DMS79 (cell line): ENCODE measurements around the gene SKA3.

Experiments
- DNase-seq: peaks from one replicate; lab custom pipeline; 2025; lab: John Stamatoyannopoulos, UW

The SKA3 gene

DNA sequence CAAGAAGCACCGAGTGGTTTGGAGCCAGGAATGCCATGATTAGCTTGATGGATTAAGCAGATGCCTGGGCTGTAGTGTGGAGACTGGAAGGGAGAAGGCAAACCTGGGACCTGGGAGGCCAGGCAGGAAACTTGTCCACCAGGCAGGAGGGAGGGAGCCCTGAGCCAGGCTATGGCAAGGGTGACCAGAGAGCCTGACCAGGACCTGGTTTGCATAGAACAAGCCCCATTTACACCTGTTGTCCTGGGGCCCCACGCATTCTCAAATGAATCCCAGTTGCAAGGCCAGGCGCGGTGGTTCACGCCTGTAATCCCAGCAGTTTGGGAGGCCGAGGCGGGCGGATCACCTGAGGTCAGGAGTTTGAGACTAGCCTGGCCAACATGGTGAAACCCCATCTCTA, 64.8 kb downstream of the SKA3 start:
- DNase-seq = no peak

DNA sequence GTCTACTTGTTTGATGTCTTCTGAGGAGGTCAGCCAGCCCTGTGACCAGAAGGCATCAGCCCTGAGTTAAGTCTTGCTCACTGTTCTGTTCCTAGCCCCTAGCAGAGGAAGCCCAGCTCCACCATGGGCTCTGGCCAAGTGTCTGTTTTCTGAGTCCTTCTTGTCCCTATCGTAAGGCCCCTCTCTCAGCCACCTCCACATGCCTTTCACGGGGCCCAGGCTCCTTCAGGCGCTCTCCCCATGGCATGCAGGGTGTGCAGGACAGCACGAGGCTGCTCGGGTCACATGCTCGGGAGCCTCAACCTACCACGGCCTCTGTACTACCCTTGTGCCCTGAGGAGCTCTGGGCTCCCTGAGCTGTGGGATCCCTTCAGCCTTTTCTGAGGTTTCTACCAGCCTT, 67.2 kb downstream of the SKA3 start:
- DNase-seq = no peak

DNA sequence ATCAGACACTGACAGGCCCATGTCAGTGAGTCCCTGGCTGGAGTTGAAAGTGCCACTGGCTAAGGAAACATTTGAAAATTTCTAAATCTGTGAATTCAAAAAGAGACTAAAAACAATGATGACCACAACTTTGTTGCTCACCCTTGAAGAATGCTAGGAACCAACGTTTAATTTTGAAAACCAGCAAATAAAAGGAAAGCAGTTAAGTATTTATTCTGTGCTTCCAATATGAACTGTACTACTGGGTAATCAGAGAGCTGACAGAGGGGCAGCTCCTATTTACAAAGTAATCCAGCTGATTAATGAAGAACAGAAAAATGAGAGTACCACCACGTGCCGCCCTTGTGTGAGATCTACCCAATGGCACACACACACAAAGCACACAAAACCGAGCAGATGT, 70.3 kb downstream of the SKA3 start:
- DNase-seq = no peak

GRCh38 chr13:21104199-21105019, 71.9 kb downstream of the SKA3 start:
- no peak for DNase-seq
